Activated CD4-positive, alpha-beta memory T cell treated with anti-CD3 and anti-CD28 coated beads, Interleukin-2, amount 10 ng/mL, durations not matched to agents 7 days and 5 days (primary cell): ENCODE measurements around the gene LDLRAD4. TPM values are rescaled to one million over a fixed set of nuclear protein-coding genes. Genes with fewer than 3 reads are reported as not detected.
A peak's percentile ranks its signal among the peaks of the same experiment; 100 is the strongest.

ENCODE experiments used
- CTCF ChIA-PET: fragments of 350-600 bp; sonication (Branson Sonifier 250); formaldehyde crosslinking; loops from one replicate; lab custom pipeline; 2021; ENCODE audit warnings: antibody characterized with exemption, inconsistent platforms; lab: Charles Lee
- POLR2A ChIA-PET: fragments of 350-600 bp; sonication (Branson Sonifier 250); formaldehyde crosslinking; loops from one replicate; lab custom pipeline; 2021; ENCODE audit warnings: antibody characterized with exemption; lab: Charles Lee
- DNase-seq: peaks from one replicate; pipeline ENCODE4 v3.0.0-alpha.2; 2020
- H3K27ac Mint-ChIP-seq: one replicate; pipeline ENCODE4 v1.8.0; 2021; ENCODE audit warnings: mild to moderate bottlenecking, mixed read lengths
- H3K27me3 Mint-ChIP-seq: one replicate; pipeline ENCODE4 v1.8.0; 2021; ENCODE audit warnings: mixed read lengths
- H3K36me3 Mint-ChIP-seq: one replicate; pipeline ENCODE4 v1.8.0; 2021; ENCODE audit warnings: low read depth, mixed read lengths
- H3K4me1 Mint-ChIP-seq: one replicate; pipeline ENCODE4 v1.8.0; 2021; ENCODE audit warnings: mixed read lengths
- H3K4me3 Mint-ChIP-seq: one replicate; pipeline ENCODE4 v1.8.0; 2021; ENCODE audit warnings: mild to moderate bottlenecking, mixed read lengths
- H3K9me3 Mint-ChIP-seq: one replicate; pipeline ENCODE4 v1.8.0; 2021; ENCODE audit warnings: mixed read lengths
- total RNA-seq, 2 experiments: library from RNA; stranded (reverse); gene quantifications; one replicate each; pipeline ENCODE4 v1.2.3, GENCODE V29; 2021

Gene LDLRAD4
- total RNA-seq, 2 experiments from 2014 or later = 19.1 to 22.4 TPM

- peak overlapping the region; percentile 14 for H3K4me3 Mint-ChIP-seq
- POLR2A ChIA-PET = interaction anchor here (0.6 to 3.8 kb wide), 11 partner anchors 9 to 407 kb away, joined by 3 to 14 read pairs (median 5); no protein-coding TSS in a partner anchor
- no peaks in the 10 kb centered on the region for H3K9me3 Mint-ChIP-seq
- H3K36me3 Mint-ChIP-seq = no peaks in the 10 kb centered on the region
- no peaks in the 10 kb centered on the region for H3K27me3 Mint-ChIP-seq
- peaks cover 71% of the 10 kb centered on the region for H3K4me1 Mint-ChIP-seq
- H3K27ac Mint-ChIP-seq = peak overlapping the region; percentile 76
- peak; percentile 64 for DNase-seq
- CTCF ChIA-PET = no interaction called here
These were observed 158.3 kb downstream of the LDLRAD4 start for GRCh38 chr18:13376841-13377351.

GRCh38 chr18:13377496-13377895 lies 158.9 kb downstream of the LDLRAD4 start:
- H3K27ac Mint-ChIP-seq = peak overlapping the region; percentile 76
- no peaks in the 10 kb centered on the region for H3K36me3 Mint-ChIP-seq
- H3K4me3 Mint-ChIP-seq = peak overlapping the region; percentile 12
- ChIA-PET POLR2A (interaction anchor here (0.6 to 3.8 kb wide), 10 partner anchors 9 to 408 kb away, joined by 3 to 14 read pairs (median 5); no protein-coding TSS in a partner anchor), CTCF (no interaction called here)
- DNase-seq = no peak
- H3K4me1 Mint-ChIP-seq = peaks cover 71% of the 10 kb centered on the region
- H3K27me3 Mint-ChIP-seq = no peaks in the 10 kb centered on the region
- no peaks in the 10 kb centered on the region for H3K9me3 Mint-ChIP-seq

- DNase-seq = no peak
- Mint-ChIP-seq H3K27me3 (no peaks in the 10 kb centered on the region), H3K4me1 (peaks cover 74% of the 10 kb centered on the region), H3K27ac (peak overlapping the region; percentile 45), H3K4me3 (peak overlapping the region; percentile 2), H3K36me3 (no peaks in the 10 kb centered on the region), H3K9me3 (no peaks in the 10 kb centered on the region)
- ChIA-PET CTCF (no interaction called here), POLR2A (interaction anchor here (1.0 to 3.1 kb wide), 4 partner anchors 10 to 162 kb away, joined by 4 to 9 read pairs (median 5); no protein-coding TSS in a partner anchor)
These were observed 159.6 kb downstream of the LDLRAD4 start for GRCh38 chr18:13378150-13378549.

- Mint-ChIP-seq H3K36me3 (no peaks in the 10 kb centered on the region), H3K9me3 (no peaks in the 10 kb centered on the region), H3K4me1 (peaks cover 76% of the 10 kb centered on the region), H3K27ac (no peak overlapping the region), H3K4me3 (no peak overlapping the region), H3K27me3 (no peaks in the 10 kb centered on the region)
- POLR2A ChIA-PET = no interaction called here
- DNase-seq = no peak
- CTCF ChIA-PET = interaction anchor here (0.6 to 0.8 kb wide), 2 partner anchors 26 to 744 kb away, joined by 3 read pairs; no protein-coding TSS in a partner anchor
These were observed 160.7 kb downstream of the LDLRAD4 start for GRCh38 chr18:13379062-13379865.

GRCh38 chr18:13379930-13380690 lies 161.6 kb downstream of the LDLRAD4 start:
- Mint-ChIP-seq H3K9me3 (no peaks in the 10 kb centered on the region), H3K27ac (no peak overlapping the region), H3K4me1 (peaks cover 73% of the 10 kb centered on the region), H3K27me3 (no peaks in the 10 kb centered on the region), H3K36me3 (no peaks in the 10 kb centered on the region), H3K4me3 (no peak overlapping the region)
- ChIA-PET POLR2A (no interaction called here), CTCF (interaction anchor here (0.6 to 0.8 kb wide), 2 partner anchors 26 to 745 kb away, joined by 3 read pairs; no protein-coding TSS in a partner anchor)
- DNase-seq = no peak

GRCh38 chr18:13380691-13381070 lies 162.1 kb downstream of the LDLRAD4 start:
- no peaks in the 10 kb centered on the region for H3K9me3 Mint-ChIP-seq
- H3K27me3 Mint-ChIP-seq = no peaks in the 10 kb centered on the region
- ChIA-PET POLR2A (no interaction called here), CTCF (no interaction called here)
- H3K4me3 Mint-ChIP-seq = no peak overlapping the region
- peaks cover 67% of the 10 kb centered on the region for H3K4me1 Mint-ChIP-seq
- H3K36me3 Mint-ChIP-seq = no peaks in the 10 kb centered on the region
- H3K27ac Mint-ChIP-seq = no peak overlapping the region
- no peak for DNase-seq

- no peaks in the 10 kb centered on the region for H3K36me3 Mint-ChIP-seq
- no peaks in the 10 kb centered on the region for H3K9me3 Mint-ChIP-seq
- no peak for DNase-seq
- ChIA-PET CTCF (no interaction called here), POLR2A (interaction anchor here (0.7 to 1.1 kb wide), 3 partner anchors 116 to 187 kb away, joined by 3 to 4 read pairs (median 3); no protein-coding TSS in a partner anchor)
- peak overlapping the region; percentile 81 for H3K27ac Mint-ChIP-seq
- H3K4me1 Mint-ChIP-seq = peaks cover 60% of the 10 kb centered on the region
- H3K27me3 Mint-ChIP-seq = no peaks in the 10 kb centered on the region
- H3K4me3 Mint-ChIP-seq = peak overlapping the region; percentile 72
These were observed 162.8 kb downstream of the LDLRAD4 start for GRCh38 chr18:13381331-13381730.

GRCh38 chr18:13381944-13382365 lies 163.4 kb downstream of the LDLRAD4 start:
- H3K27ac Mint-ChIP-seq = peak overlapping the region; percentile 81
- no peaks in the 10 kb centered on the region for H3K27me3 Mint-ChIP-seq
- ChIA-PET CTCF (no interaction called here), POLR2A (interaction anchor here (0.7 to 1.1 kb wide), 3 partner anchors 117 to 186 kb away, joined by 3 to 4 read pairs (median 3); no protein-coding TSS in a partner anchor)
- no peaks in the 10 kb centered on the region for H3K9me3 Mint-ChIP-seq
- peak overlapping the region; percentile 72 for H3K4me3 Mint-ChIP-seq
- peaks cover 54% of the 10 kb centered on the region for H3K4me1 Mint-ChIP-seq
- H3K36me3 Mint-ChIP-seq = no peaks in the 10 kb centered on the region
- peak; percentile 43 for DNase-seq

- H3K9me3 Mint-ChIP-seq = no peaks in the 10 kb centered on the region
- H3K4me3 Mint-ChIP-seq = peak overlapping the region; percentile 72
- peak overlapping the region; percentile 81 for H3K27ac Mint-ChIP-seq
- no peaks in the 10 kb centered on the region for H3K27me3 Mint-ChIP-seq
- DNase-seq = no peak
- ChIA-PET POLR2A (no interaction called here), CTCF (no interaction called here)
- H3K36me3 Mint-ChIP-seq = no peaks in the 10 kb centered on the region
- H3K4me1 Mint-ChIP-seq = peaks cover 49% of the 10 kb centered on the region
These were observed 163.9 kb downstream of the LDLRAD4 start for GRCh38 chr18:13382366-13382953.

GRCh38 chr18:13382954-13383827 lies 164.6 kb downstream of the LDLRAD4 start:
- CTCF ChIA-PET = no interaction called here

GRCh38 chr18:13386891-13387801 lies 168.6 kb downstream of the LDLRAD4 start:
- H3K4me1 Mint-ChIP-seq = peaks cover 14% of the 10 kb centered on the region
- DNase-seq = no peak
- no peak overlapping the region for H3K4me3 Mint-ChIP-seq
- H3K36me3 Mint-ChIP-seq = no peaks in the 10 kb centered on the region
- ChIA-PET CTCF (no interaction called here), POLR2A (no interaction called here)
- no peak overlapping the region for H3K27ac Mint-ChIP-seq
- H3K27me3 Mint-ChIP-seq = no peaks in the 10 kb centered on the region
- no peaks in the 10 kb centered on the region for H3K9me3 Mint-ChIP-seq

More at GRCh38 chr18:13382954-13383827, 164.6 kb downstream of the LDLRAD4 start:
- no peak for DNase-seq
- Mint-ChIP-seq H3K27me3 (no peaks in the 10 kb centered on the region), H3K9me3 (no peaks in the 10 kb centered on the region), H3K36me3 (no peaks in the 10 kb centered on the region), H3K4me3 (peak overlapping the region; percentile 72), H3K4me1 (peaks cover 42% of the 10 kb centered on the region), H3K27ac (peak overlapping the region; percentile 81)
- POLR2A ChIA-PET = no interaction called here
